H1 (cell line): ENCODE measurements around the gene TLR9. TPM values are rescaled to one million over a fixed set of nuclear protein-coding genes. Genes with fewer than 3 reads are reported as not detected.

Experiments used
- BACH1 ChIP-seq: IDR thresholded peaks from 2 replicates; pipeline ENCODE4 v1.6.1; 2012; ENCODE audit warnings: low read length, improper control_type of control experiment
- BRCA1 ChIP-seq: IDR thresholded peaks from 2 replicates; pipeline ENCODE4 v1.6.1; 2012; ENCODE audit warnings: low read depth, low read length, improper control_type of control experiment
- JUN ChIP-seq: IDR thresholded peaks from 2 replicates; pipeline ENCODE4 v1.6.1; 2011; ENCODE audit warnings: low read depth, mild to moderate bottlenecking, improper control_type of control experiment, low read length
- JUND ChIP-seq: IDR thresholded peaks from 2 replicates; pipeline ENCODE4 v1.6.1; 2011; ENCODE audit warnings: mild to moderate bottlenecking, improper control_type of control experiment, low read length
- POU5F1 ChIP-seq: IDR thresholded peaks from 2 replicates; pipeline ENCODE4 v1.6.1; 2011; ENCODE audit warnings: low read depth, mild to moderate bottlenecking, low read length, moderate library complexity
- SAP30 ChIP-seq: fragments of 300-600 bp; sonication (generic); IDR thresholded peaks from 2 replicates; pipeline ENCODE4 v1.7.1; 2012; ENCODE audit warnings: low read length, moderate library complexity, mild to moderate bottlenecking, inconsistent platforms; ENCODE audit not compliant: insufficient read depth, insufficient replicate concordance
- SP2 ChIP-seq: IDR thresholded peaks from 2 replicates; pipeline ENCODE4 v1.6.1; 2012; ENCODE audit warnings: mild to moderate bottlenecking, low read length, inconsistent platforms
- TAF1 ChIP-seq: IDR thresholded peaks from 2 replicates; pipeline ENCODE4 v1.6.1; 2011; ENCODE audit warnings: mild to moderate bottlenecking, low read depth, low read length
- polyA plus RNA-seq, 7 experiments: library from polyadenylated mRNA; depleted of rRNA in 3 of 7; stranded (reverse) in 5 of 7; unstranded in 2 of 7; fragments of >200 nt in 5 of 7; fragments of 200-250 nt in 2 of 7; gene quantifications; 1 replicate in 5 of 7; 2 replicates in 1 of 7; 4 replicates in 1 of 7; pipeline versions ENCODE4 v1.2.1 to v1.2.3, GENCODE V29; 2011 to 2013; ENCODE audit warnings: missing spikeins in 2 of 7, mixed read lengths in 2 of 7
- total RNA-seq: library from RNA; stranded (reverse); fragmentation: NEBNext Ultra II Directional; extraction: Animal tissue kit (Norgen Biotek cat#: 25700); gene quantifications from 2 replicates; pipeline ENCODE4 v1.2.1, GENCODE V29; 2021

TLR9 gene
- total and polyA plus RNA-seq, 2 of the 8 experiments (the other 6 are each of a cell fraction or from before 2014, with no cell fraction given), result 0.05 TPM; not detected in 1

- TF ChIP-seq TAF1, result no peak
- TF ChIP-seq SP2, result no peak
- no peak for TF ChIP-seq BACH1
- TF ChIP-seq POU5F1, result no peak
- TF ChIP-seq SAP30, result no peak
- no peak for TF ChIP-seq JUND
- TF ChIP-seq BRCA1, result no peak
- no peak for TF ChIP-seq JUN
Measured at GRCh38 chr3:52196977-52197376, 28.5 kb downstream of the TLR9 start (continued).
